WI38 (cell line): Measurements from ENCODE around the gene PLCD4.

Experiments used
- H3K4me3 ChIP-seq: 2 replicates; pipeline ENCODE4 v1.5.1; 2011; ENCODE audit warnings: low read depth, mild to moderate bottlenecking, control low read depth, low read length
- TF ChIP-seq, protein P1 (sequence below): IDR thresholded peaks from 2 replicates; pipeline ENCODE4 v1.5.1; 2012; ENCODE audit warnings: low read depth, mild to moderate bottlenecking, control low read depth, low read length

The PLCD4 gene

DNA sequence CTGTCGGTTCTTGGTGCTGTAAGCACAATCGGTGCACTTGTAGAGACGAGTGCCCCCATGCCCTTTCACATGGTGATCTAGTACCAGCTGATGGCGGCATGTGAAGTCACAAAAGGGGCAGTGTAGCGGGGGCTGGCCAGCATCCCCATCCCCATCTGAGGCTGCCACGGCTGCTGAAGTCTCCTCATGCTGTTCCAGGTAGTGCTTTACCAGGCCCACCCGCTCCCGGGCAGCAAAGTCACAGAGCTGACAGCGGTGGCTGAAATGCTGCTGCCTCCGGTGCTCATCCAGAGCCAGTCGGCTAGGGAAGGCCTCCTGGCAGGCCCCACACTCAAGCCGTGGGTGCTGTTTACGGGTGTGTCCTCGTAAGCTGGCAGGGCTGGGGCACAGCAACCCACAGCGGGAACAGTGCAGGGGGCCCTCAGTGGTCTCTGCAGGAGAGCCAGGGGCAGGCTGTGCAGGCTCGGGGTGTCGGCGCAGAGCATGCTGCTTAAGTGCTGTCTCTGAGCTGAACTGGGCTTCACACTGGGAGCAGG, 34.5 kb downstream of the PLCD4 start:
- no peak overlapping the region for H3K4me3 ChIP-seq
- TF ChIP-seq, protein P1, sequence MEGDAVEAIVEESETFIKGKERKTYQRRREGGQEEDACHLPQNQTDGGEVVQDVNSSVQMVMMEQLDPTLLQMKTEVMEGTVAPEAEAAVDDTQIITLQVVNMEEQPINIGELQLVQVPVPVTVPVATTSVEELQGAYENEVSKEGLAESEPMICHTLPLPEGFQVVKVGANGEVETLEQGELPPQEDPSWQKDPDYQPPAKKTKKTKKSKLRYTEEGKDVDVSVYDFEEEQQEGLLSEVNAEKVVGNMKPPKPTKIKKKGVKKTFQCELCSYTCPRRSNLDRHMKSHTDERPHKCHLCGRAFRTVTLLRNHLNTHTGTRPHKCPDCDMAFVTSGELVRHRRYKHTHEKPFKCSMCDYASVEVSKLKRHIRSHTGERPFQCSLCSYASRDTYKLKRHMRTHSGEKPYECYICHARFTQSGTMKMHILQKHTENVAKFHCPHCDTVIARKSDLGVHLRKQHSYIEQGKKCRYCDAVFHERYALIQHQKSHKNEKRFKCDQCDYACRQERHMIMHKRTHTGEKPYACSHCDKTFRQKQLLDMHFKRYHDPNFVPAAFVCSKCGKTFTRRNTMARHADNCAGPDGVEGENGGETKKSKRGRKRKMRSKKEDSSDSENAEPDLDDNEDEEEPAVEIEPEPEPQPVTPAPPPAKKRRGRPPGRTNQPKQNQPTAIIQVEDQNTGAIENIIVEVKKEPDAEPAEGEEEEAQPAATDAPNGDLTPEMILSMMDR: no peak

DNA sequence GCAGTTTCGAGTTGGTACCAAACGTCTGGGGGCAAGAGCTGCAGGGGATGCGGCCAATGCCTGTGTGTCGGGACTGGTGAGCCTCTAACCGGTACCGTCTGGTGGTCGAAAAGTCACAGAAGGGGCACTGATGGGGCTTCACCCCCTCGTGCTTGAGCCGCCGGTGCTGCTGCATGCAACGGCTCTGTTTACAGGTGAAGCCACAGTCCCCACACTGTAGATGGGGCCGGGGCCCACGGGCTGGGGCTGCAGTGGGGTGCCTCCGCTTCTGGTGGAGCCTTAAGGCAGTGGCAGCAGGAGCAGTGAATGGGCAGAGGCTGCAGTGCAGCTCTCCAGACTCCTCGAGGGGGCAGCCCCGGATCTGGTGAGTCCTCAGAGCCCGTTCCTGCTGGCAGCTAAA, 35.1 kb downstream of the PLCD4 start:
- H3K4me3 ChIP-seq: no peak overlapping the region
- TF ChIP-seq, protein P1: no peak

DNA sequence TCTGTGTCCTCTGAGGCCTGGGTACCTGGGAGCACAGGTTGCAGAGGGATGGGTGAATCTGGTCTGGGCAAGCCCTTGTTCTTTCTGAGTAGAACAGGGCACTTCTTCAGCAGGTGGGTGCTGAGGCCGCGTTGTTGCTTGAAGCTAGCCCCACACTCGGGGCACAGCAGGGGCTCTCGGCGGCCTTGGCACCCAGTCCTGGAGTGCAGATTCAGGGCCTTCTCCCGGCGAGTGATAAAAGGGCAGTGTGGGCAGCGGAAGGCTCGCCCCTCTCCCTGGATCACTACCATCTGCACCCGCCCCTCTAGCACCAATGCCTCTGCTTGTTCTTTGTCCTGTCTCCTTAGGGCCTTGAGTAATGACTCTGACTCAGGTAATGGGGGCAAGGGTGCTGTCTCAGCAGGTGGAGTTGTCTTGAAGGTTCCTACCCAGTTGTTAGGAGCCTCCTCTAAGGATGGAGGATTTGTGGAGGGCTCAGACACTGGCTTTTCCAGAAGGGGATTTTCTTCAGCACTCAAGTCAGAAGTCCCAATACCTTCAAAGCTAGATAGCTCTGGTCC, 36.1 kb downstream of the PLCD4 start:
- no peak overlapping the region for H3K4me3 ChIP-seq
- TF ChIP-seq, protein P1: no peak

- TF ChIP-seq, protein P1: no peak
- H3K4me3 ChIP-seq: no peak overlapping the region
Measured at GRCh38 chr2:218644721-218645120, 37.0 kb downstream of the PLCD4 start.

GRCh38 chr2:218645126-218645525, 37.4 kb downstream of the PLCD4 start:
- H3K4me3 ChIP-seq: no peak overlapping the region
- TF ChIP-seq, protein P1: no peak

GRCh38 chr2:218648088-218648786, 40.5 kb downstream of the PLCD4 start:
- TF ChIP-seq, protein P1: peak; percentile 84
- H3K4me3 ChIP-seq: no peak overlapping the region

GRCh38 chr2:218648787-218649100, 41.0 kb downstream of the PLCD4 start:
- TF ChIP-seq, protein P1: no peak
- H3K4me3 ChIP-seq: no peak overlapping the region
